ENCODE results near the gene ZC3H18. TPM values are rescaled to one million over a fixed set of nuclear protein-coding genes. Genes with fewer than 3 reads are reported as not detected.

The ZC3H18 gene
- total and polyA plus RNA-seq, 10 of the 15 experiments (the other 5 are each of a cell fraction or from before 2014, with no cell fraction given), result 1.0 to 58.3 (median 22.4) TPM

DNA sequence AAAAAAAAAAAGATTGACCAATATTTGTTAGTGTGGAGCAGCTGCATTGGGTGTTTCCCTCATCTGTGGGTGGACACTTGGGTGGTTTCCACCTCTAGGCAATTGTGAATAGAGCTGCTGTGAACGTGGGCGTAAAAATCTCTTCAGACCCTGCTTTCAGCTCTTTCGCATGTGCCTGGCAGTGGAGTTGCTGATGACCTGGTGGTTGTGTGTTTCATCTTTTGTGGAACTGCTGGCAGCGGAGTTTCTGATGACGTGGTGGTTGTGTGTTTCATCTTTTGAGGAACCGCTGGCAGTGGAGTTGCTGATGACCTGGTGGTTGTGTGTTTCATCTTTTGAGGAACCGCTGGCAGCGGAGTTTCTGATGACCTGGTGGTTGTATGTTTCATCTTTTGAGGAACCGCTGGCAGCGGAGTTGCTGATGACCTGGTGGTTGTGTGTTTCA lies 21.4 kb downstream of the ZC3H18 start:
- Histone ChIP-seq H3K4me1 (ENCODE audit: control insufficient read depth, insufficient read depth, low read length) (peaks cover 4% of the 10 kb centered on the region), H3K79me2 (ENCODE audit: control insufficient read depth, insufficient read depth, low read length) (peaks cover 15% of the 10 kb centered on the region), H3K9me3 (replicated peaks; ENCODE audit: control insufficient read depth, insufficient read depth, low read length) (no peaks in the 10 kb centered on the region), H3K4me2 (ENCODE audit: control insufficient read depth, insufficient read depth) (peak overlapping the region; percentile 63; the same call in 1 of the 2 replicates), H3K9ac (ENCODE audit: control insufficient read depth, insufficient read depth, low read length) (no peak overlapping the region), H4K20me1 (ENCODE audit: control insufficient read depth, insufficient read depth) (no peaks in the 10 kb centered on the region), H3K36me3 (ENCODE audit: control insufficient read depth in 2 of 2, insufficient read depth in 2 of 2, low read length in 1 of 2) (peaks cover 13 to 30% of the 10 kb centered on the region in 2 experiments; a peak in 3 of 4 replicates), H2AFZ (ENCODE audit: control insufficient read depth, low read depth, low read length) (no peak overlapping the region), H3K27ac (ENCODE audit: control insufficient read depth, insufficient read depth) (peak overlapping the region; percentile 54), H3K27me3 (replicated peaks in 1 of 2; ENCODE audit: control insufficient read depth in 2 of 2, insufficient read depth in 2 of 2, low read length in 1 of 2) (no peaks in the 10 kb centered on the region), H3K4me3 (peak overlapping the region; percentile 16; the same call in 1 of the 2 replicates)
- ChIA-PET RAD21 (ENCODE audit: unreplicated experiment) (interaction anchor here (1.0 to 2.0 kb wide), 4 partner anchors 21 to 220 kb away, joined by 3 to 7 read pairs (median 6); partner anchors contain the start of genes APRT and ZC3H18), CTCF (interaction anchor here (0.7 to 1.2 kb wide), 4 partner anchors 20 to 146 kb away, joined by 3 to 6 read pairs (median 4); no protein-coding TSS in a partner anchor), POLR2A (interaction anchor here (0.7 to 1.7 kb wide), 4 partner anchors 21 to 503 kb away, joined by 3 to 9 read pairs (median 4); partner anchors contain the start of genes MVD and ZC3H18), SMC1A (ENCODE audit: uncharacterized antibody, unreplicated experiment) (interaction anchor here (0.6 to 1.3 kb wide), 5 partner anchors 16 to 70 kb away, joined by 3 to 4 read pairs (median 3); partner anchors contain the start of gene ZC3H18)
- no TSS peak for BruUV-seq (replicated peaks)
- peak; percentile 90 for DNase-seq (ENCODE audit: low read depth, low spot score)
- intact Hi-C loops (cut with micrococcal nuclease; ENCODE audit: unreplicated experiment), result no loop called here
- peak; percentile 98 for FAIRE-seq
- in situ Hi-C loops (cut with MboI), result no loop called here
- ATAC-seq, result peak; percentile 95
- 2% methylated on average over 10 of the region's 10 CpGs for WGBS (ENCODE audit: insufficient coverage, insufficient replicate concordance, low lambda C conversion rate, missing lambda C conversion rate)
- TF ChIP-seq POLR2AphosphoS5 (IDR thresholded peaks at IDR 0.05; ENCODE audit: low read length) (peak; percentile 64; the same call in 1 of the 2 replicates), MYB (IDR thresholded peaks at IDR 0.05; ENCODE audit: borderline replicate concordance, low read depth, low read length) (no peak), CREB1 (IDR thresholded peaks at IDR 0.05; ENCODE audit: low read depth) (peak; percentile 79), KLF5 (IDR thresholded peaks at IDR 0.05; ENCODE audit: partially characterized antibody) (no peak), BCL3 (IDR thresholded peaks at IDR 0.05; ENCODE audit: borderline replicate concordance, insufficient read depth, low read depth, low read length, poor library complexity, severe bottlenecking) (peak; percentile 32), SP1 (IDR thresholded peaks at IDR 0.05; ENCODE audit: low read depth, low read length) (peak; percentile 54), ZNF622 (IDR thresholded peaks at IDR 0.05) (no peak), FOXM1 (IDR thresholded peaks at IDR 0.05; ENCODE audit: low read depth, low read length) (peak; percentile 65; the same call in 1 of the 2 replicates), USF2 (IDR thresholded peaks at IDR 0.05; ENCODE audit: borderline replicate concordance, low read depth, low read length) (no peak), BACH1 (IDR thresholded peaks at IDR 0.05; ENCODE audit: borderline replicate concordance) (no peak), CHD2 (IDR thresholded peaks at IDR 0.05; ENCODE audit: borderline replicate concordance, low read depth, low read length) (no peak), MTA3 (IDR thresholded peaks at IDR 0.05; ENCODE audit: borderline replicate concordance, low read length) (peak; percentile 59; the same call in 1 of the 2 replicates), RB1 (IDR thresholded peaks at IDR 0.05; ENCODE audit: borderline replicate concordance) (no peak), KDM1A (IDR thresholded peaks at IDR 0.05; ENCODE audit: borderline replicate concordance) (no peak), IRF4 (IDR thresholded peaks at IDR 0.05; ENCODE audit: low read depth, low read length) (0 out of 2 replicates have a peak, but pooled peaks have one; percentile 34), KAT2A (conservative IDR thresholded peaks at IDR 0.05; ENCODE audit: control insufficient read depth, low read depth, low read length) (no peak), FOXK2 (IDR thresholded peaks at IDR 0.05) (no peak), SUPT20H (IDR thresholded peaks at IDR 0.05; ENCODE audit: borderline replicate concordance, control insufficient read depth, low read depth, low read length) (no peak), RAD51 (IDR thresholded peaks at IDR 0.05) (no peak)
- TF ChIP-seq, protein P1, sequence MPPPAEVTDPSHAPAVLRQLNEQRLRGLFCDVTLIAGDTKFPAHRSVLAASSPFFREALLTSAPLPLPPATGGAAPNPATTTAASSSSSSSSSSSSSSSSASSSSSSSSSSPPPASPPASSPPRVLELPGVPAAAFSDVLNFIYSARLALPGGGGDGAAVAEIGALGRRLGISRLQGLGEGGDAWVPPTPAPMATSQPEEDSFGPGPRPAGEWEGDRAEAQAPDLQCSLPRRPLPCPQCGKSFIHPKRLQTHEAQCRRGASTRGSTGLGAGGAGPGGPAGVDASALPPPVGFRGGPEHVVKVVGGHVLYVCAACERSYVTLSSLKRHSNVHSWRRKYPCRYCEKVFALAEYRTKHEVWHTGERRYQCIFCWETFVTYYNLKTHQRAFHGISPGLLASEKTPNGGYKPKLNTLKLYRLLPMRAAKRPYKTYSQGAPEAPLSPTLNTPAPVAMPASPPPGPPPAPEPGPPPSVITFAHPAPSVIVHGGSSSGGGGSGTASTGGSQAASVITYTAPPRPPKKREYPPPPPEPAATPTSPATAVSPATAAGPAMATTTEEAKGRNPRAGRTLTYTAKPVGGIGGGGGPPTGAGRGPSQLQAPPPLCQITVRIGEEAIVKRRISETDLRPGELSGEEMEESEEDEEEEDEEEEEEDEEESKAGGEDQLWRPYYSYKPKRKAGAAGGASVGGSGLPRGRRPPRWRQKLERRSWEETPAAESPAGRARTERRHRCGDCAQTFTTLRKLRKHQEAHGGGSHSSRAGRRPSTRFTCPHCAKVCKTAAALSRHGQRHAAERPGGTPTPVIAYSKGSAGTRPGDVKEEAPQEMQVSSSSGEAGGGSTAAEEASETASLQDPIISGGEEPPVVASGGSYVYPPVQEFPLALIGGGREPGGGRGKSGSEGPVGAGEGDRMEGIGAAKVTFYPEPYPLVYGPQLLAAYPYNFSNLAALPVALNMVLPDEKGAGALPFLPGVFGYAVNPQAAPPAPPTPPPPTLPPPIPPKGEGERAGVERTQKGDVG (CRISPR knock-in tag; IDR thresholded peaks at IDR 0.05), result no peak

Measured in GM12878 (cell line).